DOHH2 (cell line): ENCODE measurements around the gene KPNA1.

ENCODE experiments used
- CTCF ChIP-seq: fragments of 200-600 bp; sonication (generic); IDR thresholded peaks from one replicate; pipeline ENCODE4 v1.5.1; 2014; ENCODE audit warnings: antibody characterized with exemption, mild to moderate bottlenecking, low read depth, low read length; ENCODE audit not compliant: poor library complexity, severe bottlenecking
- EZH2phosphoT487 ChIP-seq: fragments of 200-600 bp; sonication (generic); IDR thresholded peaks from 2 replicates; pipeline ENCODE4 v1.6.1; 2017; ENCODE audit warnings: borderline replicate concordance, mild to moderate bottlenecking, antibody characterized with exemption, low read length, moderate library complexity, mixed read lengths

GRCh38 chr3:122558605-122559004, 43.9 kb upstream of the KPNA1 start:
- no peak for TF ChIP-seq CTCF
- TF ChIP-seq EZH2phosphoT487 = no peak
